ENCODE results near the gene KLHL13.

GRCh38 chrX:118066867-118067515 is 49.6 kb downstream of the KLHL13 start:
- no peak for TF ChIP-seq POLR2A (IDR thresholded peaks at IDR 0.05)
- TF ChIP-seq, protein P1, sequence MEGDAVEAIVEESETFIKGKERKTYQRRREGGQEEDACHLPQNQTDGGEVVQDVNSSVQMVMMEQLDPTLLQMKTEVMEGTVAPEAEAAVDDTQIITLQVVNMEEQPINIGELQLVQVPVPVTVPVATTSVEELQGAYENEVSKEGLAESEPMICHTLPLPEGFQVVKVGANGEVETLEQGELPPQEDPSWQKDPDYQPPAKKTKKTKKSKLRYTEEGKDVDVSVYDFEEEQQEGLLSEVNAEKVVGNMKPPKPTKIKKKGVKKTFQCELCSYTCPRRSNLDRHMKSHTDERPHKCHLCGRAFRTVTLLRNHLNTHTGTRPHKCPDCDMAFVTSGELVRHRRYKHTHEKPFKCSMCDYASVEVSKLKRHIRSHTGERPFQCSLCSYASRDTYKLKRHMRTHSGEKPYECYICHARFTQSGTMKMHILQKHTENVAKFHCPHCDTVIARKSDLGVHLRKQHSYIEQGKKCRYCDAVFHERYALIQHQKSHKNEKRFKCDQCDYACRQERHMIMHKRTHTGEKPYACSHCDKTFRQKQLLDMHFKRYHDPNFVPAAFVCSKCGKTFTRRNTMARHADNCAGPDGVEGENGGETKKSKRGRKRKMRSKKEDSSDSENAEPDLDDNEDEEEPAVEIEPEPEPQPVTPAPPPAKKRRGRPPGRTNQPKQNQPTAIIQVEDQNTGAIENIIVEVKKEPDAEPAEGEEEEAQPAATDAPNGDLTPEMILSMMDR (IDR thresholded peaks at IDR 0.05): no peak
